IPS-20b (cell line): ENCODE measurements around the gene MPHOSPH6.
"Not testable (repeated sequence)": the region's sequence is repeated elsewhere in the genome, so short reads cannot be mapped to it uniquely, and the experiment has no call there.

Source experiments
- H3K27ac ChIP-seq: one replicate; pipeline ENCODE4 v1.5.1; 2013; ENCODE audit warnings: low read length
- H3K27me3 ChIP-seq: 2 replicates; pipeline ENCODE4 v1.6.1; 2013; ENCODE audit warnings: mild to moderate bottlenecking, low read length, inconsistent platforms; ENCODE audit not compliant: insufficient read depth
- H3K36me3 ChIP-seq: 2 replicates; pipeline ENCODE4 v1.6.1; 2013; ENCODE audit warnings: low read depth, mild to moderate bottlenecking, inconsistent platforms, low read length, moderate library complexity; ENCODE audit not compliant: insufficient read depth
- H3K4me1 ChIP-seq: 2 replicates; pipeline ENCODE4 v1.6.1; 2013; ENCODE audit warnings: mild to moderate bottlenecking, control low read depth, inconsistent platforms, low read length, moderate library complexity; ENCODE audit not compliant: insufficient read depth
- H3K4me3 ChIP-seq: 2 replicates; pipeline ENCODE4 v1.5.1; 2013; ENCODE audit warnings: mild to moderate bottlenecking, low read length, inconsistent platforms
- H3K9ac ChIP-seq: 2 replicates; pipeline ENCODE4 v1.6.1; 2013; ENCODE audit warnings: low read depth, mild to moderate bottlenecking, inconsistent platforms, low read length, moderate library complexity
- H3K9me3 ChIP-seq: 2 replicates; pipeline ENCODE4 v1.6.1; 2013; ENCODE audit warnings: mild to moderate bottlenecking, low read depth, low read length, inconsistent platforms; ENCODE audit not compliant: insufficient read depth

The MPHOSPH6 gene, protein sequence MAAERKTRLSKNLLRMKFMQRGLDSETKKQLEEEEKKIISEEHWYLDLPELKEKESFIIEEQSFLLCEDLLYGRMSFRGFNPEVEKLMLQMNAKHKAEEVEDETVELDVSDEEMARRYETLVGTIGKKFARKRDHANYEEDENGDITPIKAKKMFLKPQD

GRCh38 chr16:82169861-82170845 is at the start of gene MPHOSPH6:
Gene MPHOSPH6 (minus strand): TSS chr16:82170224. CDS start chr16:82170175, 49 bp downstream.
- peaks cover 36% of the 10 kb centered on the region for H3K36me3 ChIP-seq
- H3K9me3 ChIP-seq, result peaks cover 3% of the 10 kb centered on the region; the same call in 1 of the 2 replicates
- H3K27ac ChIP-seq, result peak within 1 kb of the TSS; percentile 93
- peaks cover 7% of the 10 kb centered on the region; the same call in 1 of the 2 replicates for H3K4me1 ChIP-seq
- peak within 1 kb of the TSS; percentile 90 for H3K4me3 ChIP-seq
- peak within 1 kb of the TSS; percentile 97 for H3K9ac ChIP-seq
- peaks cover 27% of the 10 kb centered on the region for H3K27me3 ChIP-seq

GRCh38 chr16:82219298-82219697 is 49.3 kb upstream of the MPHOSPH6 start:
- no peak overlapping the region for H3K4me3 ChIP-seq
- no peaks in the 10 kb centered on the region for H3K27me3 ChIP-seq
- H3K27ac ChIP-seq, result no peak overlapping the region
- H3K36me3 ChIP-seq, result no peaks in the 10 kb centered on the region
- H3K9ac ChIP-seq, result no peak overlapping the region
- no peaks in the 10 kb centered on the region for H3K9me3 ChIP-seq
- H3K4me1 ChIP-seq, result no peaks in the 10 kb centered on the region

DNA sequence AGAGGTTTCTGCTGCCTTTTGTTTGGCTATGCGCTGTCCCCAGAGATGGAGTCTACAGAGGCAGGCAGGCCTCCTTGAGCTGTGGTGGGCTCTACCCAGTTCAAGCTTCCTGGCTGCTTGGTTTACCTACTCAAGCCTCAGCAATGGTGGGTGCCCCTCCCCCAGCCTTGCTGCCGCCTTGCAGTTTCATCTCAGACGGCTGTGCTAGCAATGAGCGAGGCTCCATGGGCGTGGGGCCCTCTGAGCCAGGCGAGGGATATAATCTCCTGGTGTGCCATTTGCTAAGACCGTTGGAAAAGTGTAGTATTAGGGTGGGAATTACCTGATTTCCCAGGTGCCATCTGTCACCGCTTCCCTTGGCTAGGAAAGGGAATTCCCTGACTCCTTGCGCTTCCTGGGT is 39.3 kb upstream of the MPHOSPH6 start:
- not testable (repeated sequence) for H3K27ac ChIP-seq, H3K4me3 ChIP-seq, H3K36me3 ChIP-seq, H3K27me3 ChIP-seq, H3K9ac ChIP-seq, H3K4me1 ChIP-seq
- peaks cover 15% of the 10 kb centered on the region; the same call in 1 of the 2 replicates for H3K9me3 ChIP-seq

DNA sequence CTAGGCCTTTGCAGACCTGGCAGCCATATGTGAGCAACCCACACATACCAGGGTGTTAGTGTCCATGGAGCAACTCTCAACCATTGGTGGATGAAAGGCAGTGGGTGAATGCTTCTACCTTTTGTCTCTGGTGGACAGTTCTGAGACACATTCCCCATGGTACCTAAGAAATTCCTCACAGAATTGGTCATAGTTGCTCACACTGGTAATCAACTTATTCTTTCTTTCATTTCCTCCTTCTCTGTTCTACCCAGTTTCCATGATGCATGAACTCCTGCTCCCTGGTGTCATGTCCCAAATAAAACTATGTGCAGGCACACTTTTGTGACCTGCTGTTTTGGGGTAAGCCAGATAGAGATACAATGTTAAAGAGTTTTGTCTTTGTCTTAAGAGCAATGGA is 33.2 kb upstream of the MPHOSPH6 start:
- H3K27me3 ChIP-seq, result no peaks in the 10 kb centered on the region
- H3K4me1 ChIP-seq, result no peaks in the 10 kb centered on the region
- no peak overlapping the region for H3K4me3 ChIP-seq
- no peak overlapping the region for H3K9ac ChIP-seq
- no peaks in the 10 kb centered on the region for H3K36me3 ChIP-seq
- H3K27ac ChIP-seq, result no peak overlapping the region
- H3K9me3 ChIP-seq, result no peaks in the 10 kb centered on the region

GRCh38 chr16:82201926-82202325 is 31.9 kb upstream of the MPHOSPH6 start:
- no peaks in the 10 kb centered on the region for H3K9me3 ChIP-seq
- H3K27ac ChIP-seq, result no peak overlapping the region
- no peak overlapping the region for H3K9ac ChIP-seq
- H3K36me3 ChIP-seq, result no peaks in the 10 kb centered on the region
- no peaks in the 10 kb centered on the region for H3K4me1 ChIP-seq
- H3K27me3 ChIP-seq, result no peaks in the 10 kb centered on the region
- no peak overlapping the region for H3K4me3 ChIP-seq

DNA sequence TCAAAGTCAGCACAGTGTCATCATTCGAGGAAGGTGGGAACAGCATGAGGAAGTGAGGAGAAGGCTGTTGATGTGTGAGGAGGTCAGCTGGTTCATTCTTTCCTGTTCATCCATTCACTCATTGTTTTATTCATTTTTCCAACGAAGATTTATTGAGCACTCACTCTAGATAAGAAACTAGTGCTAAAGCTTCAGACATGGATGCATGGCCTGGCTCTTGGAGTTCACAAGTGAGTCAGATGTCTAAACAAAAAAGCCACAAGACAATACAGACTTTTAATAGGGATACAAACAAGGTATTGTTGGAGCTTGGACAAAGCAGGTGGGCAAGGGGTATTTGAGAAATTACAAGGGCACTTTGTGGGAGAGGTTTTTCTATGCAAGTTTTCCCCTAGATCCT is 31.3 kb upstream of the MPHOSPH6 start:
- Histone ChIP-seq H3K27me3 (no peaks in the 10 kb centered on the region), H3K4me1 (no peaks in the 10 kb centered on the region), H3K4me3 (no peak overlapping the region), H3K27ac (no peak overlapping the region), H3K36me3 (no peaks in the 10 kb centered on the region), H3K9me3 (no peaks in the 10 kb centered on the region), H3K9ac (no peak overlapping the region)

DNA sequence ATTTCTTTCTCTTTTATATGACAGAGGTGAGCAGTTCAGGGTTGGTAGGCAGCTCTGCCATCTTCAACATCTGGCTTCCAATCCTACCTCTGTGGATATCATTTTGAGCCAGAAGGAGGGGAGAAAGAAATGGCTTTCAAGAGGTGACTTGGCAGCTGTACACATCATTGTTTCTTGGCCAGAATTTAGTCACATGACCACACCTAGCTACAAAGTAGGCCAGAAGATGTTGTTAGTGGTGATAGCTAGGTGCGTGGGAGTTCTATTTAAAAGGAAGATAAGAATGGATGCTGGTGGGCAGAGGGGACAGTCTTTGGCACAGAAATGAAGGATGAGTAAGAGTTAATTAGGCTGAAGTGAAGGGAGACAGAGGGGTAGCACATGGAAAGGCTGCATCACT is 29.2 kb upstream of the MPHOSPH6 start:
- H3K36me3 ChIP-seq, result no peaks in the 10 kb centered on the region
- no peak overlapping the region for H3K4me3 ChIP-seq
- no peak overlapping the region for H3K9ac ChIP-seq
- H3K27me3 ChIP-seq, result no peaks in the 10 kb centered on the region
- H3K27ac ChIP-seq, result no peak overlapping the region
- no peaks in the 10 kb centered on the region for H3K9me3 ChIP-seq
- H3K4me1 ChIP-seq, result no peaks in the 10 kb centered on the region

GRCh38 chr16:82197540-82198240 is 27.7 kb upstream of the MPHOSPH6 start:
- Histone ChIP-seq H3K4me1 (no peaks in the 10 kb centered on the region), H3K9me3 (no peaks in the 10 kb centered on the region), H3K27ac (no peak overlapping the region), H3K4me3 (no peak overlapping the region), H3K36me3 (no peaks in the 10 kb centered on the region), H3K27me3 (no peaks in the 10 kb centered on the region), H3K9ac (no peak overlapping the region)

DNA sequence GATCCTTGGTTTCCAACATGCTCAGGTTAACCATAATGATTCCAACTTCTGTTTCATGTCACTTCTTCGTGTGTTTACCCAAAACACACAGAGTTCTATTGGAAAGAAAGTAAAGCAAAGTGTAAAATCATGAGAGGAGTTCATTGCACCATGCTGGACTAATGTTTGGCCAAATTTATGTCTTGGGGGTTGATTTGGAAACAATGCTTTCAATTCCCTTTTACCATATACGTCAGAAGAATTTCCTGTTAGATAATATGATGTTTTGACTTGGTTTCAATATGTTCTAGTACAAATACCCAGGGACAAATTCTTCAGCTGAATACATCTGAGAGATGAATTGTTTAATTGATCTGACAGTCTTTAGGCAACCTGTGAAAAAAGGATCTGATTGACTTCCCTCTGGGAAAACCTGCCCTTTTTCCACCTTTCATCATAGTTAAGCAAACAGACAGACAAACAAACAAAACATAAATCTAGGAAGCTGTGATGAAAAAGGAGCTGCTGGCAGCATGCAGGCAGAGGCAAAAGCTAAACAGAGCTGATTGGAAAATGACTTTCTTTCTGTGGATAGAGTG is 26.0 kb upstream of the MPHOSPH6 start:
- no peaks in the 10 kb centered on the region for H3K9me3 ChIP-seq
- no peaks in the 10 kb centered on the region for H3K4me1 ChIP-seq
- no peak overlapping the region for H3K27ac ChIP-seq
- no peak overlapping the region for H3K4me3 ChIP-seq
- no peaks in the 10 kb centered on the region for H3K27me3 ChIP-seq
- H3K36me3 ChIP-seq, result no peaks in the 10 kb centered on the region
- H3K9ac ChIP-seq, result no peak overlapping the region

DNA sequence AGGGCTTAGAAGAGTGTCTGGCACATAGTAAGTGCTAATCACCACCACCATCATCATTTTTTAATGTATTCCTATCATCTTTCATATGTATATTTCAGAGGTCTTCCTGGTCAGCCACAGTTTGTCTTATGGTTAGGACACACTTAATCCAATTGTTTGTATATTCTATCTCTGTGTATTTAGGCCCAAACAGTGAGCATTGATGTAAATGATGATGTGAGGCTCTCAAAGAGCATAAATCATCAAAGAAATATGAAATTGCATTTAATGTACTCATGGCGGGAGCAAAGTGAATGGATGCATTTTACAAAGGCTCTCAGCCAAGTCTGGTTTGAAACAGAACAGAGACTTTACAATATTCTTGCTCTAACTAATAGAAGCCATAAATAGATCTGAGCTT is 24.1 kb upstream of the MPHOSPH6 start:
- H3K4me3 ChIP-seq, result no peak overlapping the region
- no peak overlapping the region for H3K9ac ChIP-seq
- H3K36me3 ChIP-seq, result no peaks in the 10 kb centered on the region
- H3K9me3 ChIP-seq, result no peaks in the 10 kb centered on the region
- peaks cover 1% of the 10 kb centered on the region; the same call in 1 of the 2 replicates for H3K4me1 ChIP-seq
- H3K27ac ChIP-seq, result no peak overlapping the region
- no peaks in the 10 kb centered on the region for H3K27me3 ChIP-seq

- Histone ChIP-seq H3K9ac (no peak overlapping the region), H3K9me3 (no peaks in the 10 kb centered on the region), H3K27ac (no peak overlapping the region), H3K4me1 (peaks cover 9% of the 10 kb centered on the region; the same call in 1 of the 2 replicates), H3K27me3 (no peaks in the 10 kb centered on the region), H3K4me3 (no peak overlapping the region), H3K36me3 (no peaks in the 10 kb centered on the region)
Observed at GRCh38 chr16:82192665-82193064, 22.6 kb upstream of the MPHOSPH6 start.
